ENCODE measurements around the gene GIMAP8.

DNA sequence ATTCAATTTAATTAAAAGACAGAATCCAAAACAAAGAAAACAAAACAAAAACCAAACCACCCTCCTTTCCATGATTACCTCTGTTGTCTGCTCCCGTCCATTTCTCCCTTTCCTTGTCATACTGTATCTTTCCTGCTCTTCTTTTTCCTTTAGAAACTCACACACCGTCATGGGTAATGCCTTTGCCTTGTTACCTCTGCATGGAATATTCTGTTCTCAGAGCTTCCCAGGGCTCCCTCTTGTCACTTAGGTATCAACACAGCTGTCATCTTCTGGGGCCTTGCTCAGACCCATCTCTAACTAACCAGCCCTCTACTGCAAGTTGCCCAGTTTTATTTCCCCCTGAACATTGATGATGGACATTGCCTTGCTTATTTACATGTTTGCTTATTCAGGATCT is 30.2 kb upstream of the GIMAP8 start:
- TF ChIP-seq, protein P1, sequence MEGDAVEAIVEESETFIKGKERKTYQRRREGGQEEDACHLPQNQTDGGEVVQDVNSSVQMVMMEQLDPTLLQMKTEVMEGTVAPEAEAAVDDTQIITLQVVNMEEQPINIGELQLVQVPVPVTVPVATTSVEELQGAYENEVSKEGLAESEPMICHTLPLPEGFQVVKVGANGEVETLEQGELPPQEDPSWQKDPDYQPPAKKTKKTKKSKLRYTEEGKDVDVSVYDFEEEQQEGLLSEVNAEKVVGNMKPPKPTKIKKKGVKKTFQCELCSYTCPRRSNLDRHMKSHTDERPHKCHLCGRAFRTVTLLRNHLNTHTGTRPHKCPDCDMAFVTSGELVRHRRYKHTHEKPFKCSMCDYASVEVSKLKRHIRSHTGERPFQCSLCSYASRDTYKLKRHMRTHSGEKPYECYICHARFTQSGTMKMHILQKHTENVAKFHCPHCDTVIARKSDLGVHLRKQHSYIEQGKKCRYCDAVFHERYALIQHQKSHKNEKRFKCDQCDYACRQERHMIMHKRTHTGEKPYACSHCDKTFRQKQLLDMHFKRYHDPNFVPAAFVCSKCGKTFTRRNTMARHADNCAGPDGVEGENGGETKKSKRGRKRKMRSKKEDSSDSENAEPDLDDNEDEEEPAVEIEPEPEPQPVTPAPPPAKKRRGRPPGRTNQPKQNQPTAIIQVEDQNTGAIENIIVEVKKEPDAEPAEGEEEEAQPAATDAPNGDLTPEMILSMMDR (IDR thresholded peaks at IDR 0.05; ENCODE audit: low read depth, low read length): no peak
- TF ChIP-seq, protein P2, sequence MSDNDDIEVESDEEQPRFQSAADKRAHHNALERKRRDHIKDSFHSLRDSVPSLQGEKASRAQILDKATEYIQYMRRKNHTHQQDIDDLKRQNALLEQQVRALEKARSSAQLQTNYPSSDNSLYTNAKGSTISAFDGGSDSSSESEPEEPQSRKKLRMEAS (IDR thresholded peaks at IDR 0.05; ENCODE audit: low read depth, low read length): no peak
- TF ChIP-seq POLR2A (IDR thresholded peaks at IDR 0.05; ENCODE audit: extremely low read depth, insufficient read length): no peak
- TF ChIP-seq MYC (IDR thresholded peaks at IDR 0.05; ENCODE audit: low read depth, low read length): no peak

All from NB4 (cell line).